GM23338 (cell line): Measurements from ENCODE around the gene TCIRG1. TPM values are rescaled to one million over a fixed set of nuclear protein-coding genes. Genes with fewer than 3 reads are reported as not detected.

Source experiments
- ATAC-seq: fragments of 200-7000 bp; cut with Tn5 transposase; 3 replicates; pipeline ENCODE4 v1.9.1; 2020
- DNase-seq: peaks from one replicate; pipeline ENCODE4 v3.0.0-alpha.2; 2015; ENCODE audit warnings: low spot score
- H2AFZ ChIP-seq: fragments of 200-600 bp; sonication (generic); 2 replicates; pipeline ENCODE4 v1.8.0; 2016; ENCODE audit warnings: antibody characterized with exemption, mild to moderate bottlenecking, moderate library complexity
- H3F3A ChIP-seq: fragments of 200-600 bp; sonication (generic); replicated peaks from 2 replicates; pipeline ENCODE4 v1.8.0; 2017; ENCODE audit warnings: antibody characterized with exemption, mixed run types, low read depth
- H3K27ac ChIP-seq: fragments of 200-600 bp; sonication (generic); 2 replicates; pipeline ENCODE4 v1.6.1; 2016; ENCODE audit warnings: low read depth
- H3K27me3 ChIP-seq: fragments of 200-600 bp; sonication (generic); 2 replicates; pipeline ENCODE4 v1.8.0; 2016; ENCODE audit warnings: mild to moderate bottlenecking, mixed run types, moderate library complexity; ENCODE audit not compliant: insufficient read depth
- H3K36me3 ChIP-seq: fragments of 200-600 bp; sonication (generic); 2 replicates; pipeline ENCODE4 v1.8.0; 2016; ENCODE audit warnings: mild to moderate bottlenecking; ENCODE audit not compliant: insufficient read depth
- H3K4me1 ChIP-seq: fragments of 200-600 bp; sonication (generic); 2 replicates; pipeline ENCODE4 v1.8.0; 2016; ENCODE audit warnings: mild to moderate bottlenecking, moderate library complexity; ENCODE audit not compliant: insufficient read depth
- H3K4me2 ChIP-seq: fragments of 200-600 bp; sonication (generic); 2 replicates; pipeline ENCODE4 v1.7.1; 2017; ENCODE audit warnings: mixed run types
- H3K4me3 ChIP-seq: fragments of 200-600 bp; sonication (generic); 2 replicates; pipeline ENCODE4 v1.6.1; 2016; ENCODE audit warnings: mixed run types
- H3K79me2 ChIP-seq: fragments of 200-600 bp; sonication (generic); replicated peaks from 2 replicates; pipeline ENCODE4 v1.8.0; 2017; ENCODE audit warnings: mild to moderate bottlenecking; ENCODE audit not compliant: insufficient read depth
- H3K9me2 ChIP-seq: fragments of 200-600 bp; sonication (generic); 2 replicates; pipeline ENCODE4 v1.8.0; 2017; ENCODE audit not compliant: insufficient read depth
- H4K20me1 ChIP-seq: fragments of 200-600 bp; sonication (generic); replicated peaks from 2 replicates; pipeline ENCODE4 v1.8.0; 2017; ENCODE audit warnings: mild to moderate bottlenecking; ENCODE audit not compliant: insufficient read depth
- H3K27ac Mint-ChIP-seq: 2 replicates; pipeline ENCODE4 v1.8.0; 2020; ENCODE audit warnings: inconsistent platforms, mild to moderate bottlenecking, moderate library complexity, mixed read lengths
- H3K27me3 Mint-ChIP-seq: 3 replicates; pipeline ENCODE4 v1.8.0; 2022; ENCODE audit warnings: low read depth, mild to moderate bottlenecking, moderate library complexity, mixed read lengths, inconsistent platforms; ENCODE audit not compliant: insufficient read depth, poor library complexity
- H3K36me3 Mint-ChIP-seq: 3 replicates; pipeline ENCODE4 v1.8.0; 2021; ENCODE audit warnings: low read depth, mild to moderate bottlenecking, inconsistent platforms, moderate library complexity, mixed read lengths
- H3K4me1 Mint-ChIP-seq: 3 replicates; pipeline ENCODE4 v1.8.0; 2020; ENCODE audit warnings: mild to moderate bottlenecking, inconsistent platforms, mixed read lengths
- H3K4me3 Mint-ChIP-seq: 3 replicates; pipeline ENCODE4 v1.8.0; 2021; ENCODE audit warnings: moderate library complexity, mild to moderate bottlenecking, inconsistent platforms, mixed read lengths
- H3K9me3 Mint-ChIP-seq: 3 replicates; pipeline ENCODE4 v1.8.0; 2020; ENCODE audit warnings: moderate library complexity, mild to moderate bottlenecking, inconsistent platforms, mixed read lengths
- EZH2 ChIP-seq: fragments of 200-600 bp; sonication (generic); IDR thresholded peaks from one replicate; pipeline ENCODE4 v1.8.0; 2017; ENCODE audit warnings: antibody characterized with exemption, mild to moderate bottlenecking, low read depth; ENCODE audit not compliant: unreplicated experiment
- EZH2phosphoT487 ChIP-seq: fragments of 200-600 bp; sonication (generic); IDR thresholded peaks from one replicate; pipeline ENCODE4 v1.8.1; 2018; ENCODE audit warnings: antibody characterized with exemption; ENCODE audit not compliant: unreplicated experiment
- JUNB ChIP-seq: IDR thresholded peaks from one replicate; pipeline ENCODE4 v1.6.1; 2016; ENCODE audit warnings: antibody characterized with exemption; ENCODE audit not compliant: unreplicated experiment
- NANOG ChIP-seq: IDR thresholded peaks from 2 replicates; pipeline ENCODE4 v1.6.1; 2016; ENCODE audit warnings: antibody characterized with exemption, borderline replicate concordance
- ZNF114 ChIP-seq: fragments of 250-450 bp; sonication (Bioruptor Pico); IDR thresholded peaks from 2 replicates; pipeline ENCODE4 v1.5.0; 2020; ENCODE audit warnings: mild to moderate bottlenecking, moderate library complexity
- polyA plus RNA-seq: library from polyadenylated mRNA; unstranded; fragments of >200 nt; fragmentation: Nextera tagmentation; extraction: Ambion mirVana; gene quantifications from 2 replicates; pipeline ENCODE4 v1.2.1, GENCODE V29; 2016
- total RNA-seq: library from RNA; depleted of rRNA; stranded (reverse); fragments of >200 nt; shearing (Covaris generic); gene quantifications from 2 replicates; pipeline ENCODE4 v1.2.3, GENCODE V29; 2014
- TF ChIP-seq, protein P1 (sequence below), 2 experiments: fragments of 200-600 bp in 1 of 2; sonication (generic) in 1 of 2; conservative IDR thresholded peaks; 2 replicates each; pipeline versions ENCODE4 v1.5.1 to v1.6.1; 2016 to 2017; ENCODE audit warnings: antibody characterized with exemption in 2 of 2, low read depth in 2 of 2, mild to moderate bottlenecking in 2 of 2, moderate library complexity in 1 of 2
- TF ChIP-seq, protein P2 (sequence below): fragments of 250-450 bp; sonication (Bioruptor Pico); IDR thresholded peaks from 2 replicates; pipeline ENCODE4 v1.5.0; 2020; ENCODE audit warnings: mild to moderate bottlenecking, moderate library complexity

TCIRG1 gene
- total and polyA plus RNA-seq, 2 experiments from 2014 or later: 20.4 to 40.4 TPM

DNA sequence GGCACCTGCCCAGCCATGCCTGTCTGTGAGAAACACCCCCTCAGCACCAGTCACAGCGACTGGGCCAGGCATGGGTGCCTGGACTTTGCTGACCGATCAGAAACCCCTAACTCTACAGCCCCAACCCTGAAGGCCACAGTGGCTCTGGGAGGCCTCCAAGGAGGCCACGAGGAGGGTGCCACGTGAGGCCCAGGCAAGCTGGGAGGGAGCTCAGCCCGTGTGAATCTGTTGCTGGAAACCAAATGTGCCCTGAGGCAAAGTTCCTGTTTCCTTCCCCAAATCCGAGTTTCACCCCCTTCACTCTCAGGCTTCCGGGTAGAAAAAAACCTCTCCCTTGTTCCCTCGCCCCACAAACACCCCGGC, 36.3 kb upstream of the TCIRG1 start:
- Histone ChIP-seq H2AFZ (no peak overlapping the region), H3K9me2 (no peaks in the 10 kb centered on the region), H3K4me2 (peak overlapping the region; percentile 84)

More for the DNA sequence above, 36.3 kb upstream of the TCIRG1 start:
- Histone ChIP-seq H3K36me3 (no peaks in the 10 kb centered on the region), H4K20me1 (no peaks in the 10 kb centered on the region), H3K79me2 (no peaks in the 10 kb centered on the region), H3K27me3 (no peaks in the 10 kb centered on the region), H3K4me3 (peak overlapping the region; percentile 75), H3K27ac (no peak overlapping the region), H3K4me1 (peaks cover 4% of the 10 kb centered on the region), H3F3A (0 out of 2 replicates have a peak, but pooled peaks cover 8% of the 10 kb centered on the region)
- Mint-ChIP-seq H3K9me3 (no peaks in the 10 kb centered on the region; the same call in 2 of the 3 replicates), H3K4me3 (peak overlapping the region; percentile 77), H3K4me1 (peaks cover 11% of the 10 kb centered on the region), H3K27ac (no peak overlapping the region), H3K27me3 (peaks cover 11% of the 10 kb centered on the region), H3K36me3 (no peaks in the 10 kb centered on the region; the same call in 2 of the 3 replicates)
- ATAC-seq (no peak), DNase-seq (no peak)
- TF ChIP-seq ZNF114 (CRISPR knock-in tag) (no peak), EZH2 (no peak), NANOG (no peak), JUNB (no peak), EZH2phosphoT487 (no peak)
- TF ChIP-seq, protein P1, sequence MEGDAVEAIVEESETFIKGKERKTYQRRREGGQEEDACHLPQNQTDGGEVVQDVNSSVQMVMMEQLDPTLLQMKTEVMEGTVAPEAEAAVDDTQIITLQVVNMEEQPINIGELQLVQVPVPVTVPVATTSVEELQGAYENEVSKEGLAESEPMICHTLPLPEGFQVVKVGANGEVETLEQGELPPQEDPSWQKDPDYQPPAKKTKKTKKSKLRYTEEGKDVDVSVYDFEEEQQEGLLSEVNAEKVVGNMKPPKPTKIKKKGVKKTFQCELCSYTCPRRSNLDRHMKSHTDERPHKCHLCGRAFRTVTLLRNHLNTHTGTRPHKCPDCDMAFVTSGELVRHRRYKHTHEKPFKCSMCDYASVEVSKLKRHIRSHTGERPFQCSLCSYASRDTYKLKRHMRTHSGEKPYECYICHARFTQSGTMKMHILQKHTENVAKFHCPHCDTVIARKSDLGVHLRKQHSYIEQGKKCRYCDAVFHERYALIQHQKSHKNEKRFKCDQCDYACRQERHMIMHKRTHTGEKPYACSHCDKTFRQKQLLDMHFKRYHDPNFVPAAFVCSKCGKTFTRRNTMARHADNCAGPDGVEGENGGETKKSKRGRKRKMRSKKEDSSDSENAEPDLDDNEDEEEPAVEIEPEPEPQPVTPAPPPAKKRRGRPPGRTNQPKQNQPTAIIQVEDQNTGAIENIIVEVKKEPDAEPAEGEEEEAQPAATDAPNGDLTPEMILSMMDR (conservative IDR thresholded peaks at IDR 0.05; ENCODE audit: low read depth in 2 of 2): no peak
- TF ChIP-seq, protein P2, sequence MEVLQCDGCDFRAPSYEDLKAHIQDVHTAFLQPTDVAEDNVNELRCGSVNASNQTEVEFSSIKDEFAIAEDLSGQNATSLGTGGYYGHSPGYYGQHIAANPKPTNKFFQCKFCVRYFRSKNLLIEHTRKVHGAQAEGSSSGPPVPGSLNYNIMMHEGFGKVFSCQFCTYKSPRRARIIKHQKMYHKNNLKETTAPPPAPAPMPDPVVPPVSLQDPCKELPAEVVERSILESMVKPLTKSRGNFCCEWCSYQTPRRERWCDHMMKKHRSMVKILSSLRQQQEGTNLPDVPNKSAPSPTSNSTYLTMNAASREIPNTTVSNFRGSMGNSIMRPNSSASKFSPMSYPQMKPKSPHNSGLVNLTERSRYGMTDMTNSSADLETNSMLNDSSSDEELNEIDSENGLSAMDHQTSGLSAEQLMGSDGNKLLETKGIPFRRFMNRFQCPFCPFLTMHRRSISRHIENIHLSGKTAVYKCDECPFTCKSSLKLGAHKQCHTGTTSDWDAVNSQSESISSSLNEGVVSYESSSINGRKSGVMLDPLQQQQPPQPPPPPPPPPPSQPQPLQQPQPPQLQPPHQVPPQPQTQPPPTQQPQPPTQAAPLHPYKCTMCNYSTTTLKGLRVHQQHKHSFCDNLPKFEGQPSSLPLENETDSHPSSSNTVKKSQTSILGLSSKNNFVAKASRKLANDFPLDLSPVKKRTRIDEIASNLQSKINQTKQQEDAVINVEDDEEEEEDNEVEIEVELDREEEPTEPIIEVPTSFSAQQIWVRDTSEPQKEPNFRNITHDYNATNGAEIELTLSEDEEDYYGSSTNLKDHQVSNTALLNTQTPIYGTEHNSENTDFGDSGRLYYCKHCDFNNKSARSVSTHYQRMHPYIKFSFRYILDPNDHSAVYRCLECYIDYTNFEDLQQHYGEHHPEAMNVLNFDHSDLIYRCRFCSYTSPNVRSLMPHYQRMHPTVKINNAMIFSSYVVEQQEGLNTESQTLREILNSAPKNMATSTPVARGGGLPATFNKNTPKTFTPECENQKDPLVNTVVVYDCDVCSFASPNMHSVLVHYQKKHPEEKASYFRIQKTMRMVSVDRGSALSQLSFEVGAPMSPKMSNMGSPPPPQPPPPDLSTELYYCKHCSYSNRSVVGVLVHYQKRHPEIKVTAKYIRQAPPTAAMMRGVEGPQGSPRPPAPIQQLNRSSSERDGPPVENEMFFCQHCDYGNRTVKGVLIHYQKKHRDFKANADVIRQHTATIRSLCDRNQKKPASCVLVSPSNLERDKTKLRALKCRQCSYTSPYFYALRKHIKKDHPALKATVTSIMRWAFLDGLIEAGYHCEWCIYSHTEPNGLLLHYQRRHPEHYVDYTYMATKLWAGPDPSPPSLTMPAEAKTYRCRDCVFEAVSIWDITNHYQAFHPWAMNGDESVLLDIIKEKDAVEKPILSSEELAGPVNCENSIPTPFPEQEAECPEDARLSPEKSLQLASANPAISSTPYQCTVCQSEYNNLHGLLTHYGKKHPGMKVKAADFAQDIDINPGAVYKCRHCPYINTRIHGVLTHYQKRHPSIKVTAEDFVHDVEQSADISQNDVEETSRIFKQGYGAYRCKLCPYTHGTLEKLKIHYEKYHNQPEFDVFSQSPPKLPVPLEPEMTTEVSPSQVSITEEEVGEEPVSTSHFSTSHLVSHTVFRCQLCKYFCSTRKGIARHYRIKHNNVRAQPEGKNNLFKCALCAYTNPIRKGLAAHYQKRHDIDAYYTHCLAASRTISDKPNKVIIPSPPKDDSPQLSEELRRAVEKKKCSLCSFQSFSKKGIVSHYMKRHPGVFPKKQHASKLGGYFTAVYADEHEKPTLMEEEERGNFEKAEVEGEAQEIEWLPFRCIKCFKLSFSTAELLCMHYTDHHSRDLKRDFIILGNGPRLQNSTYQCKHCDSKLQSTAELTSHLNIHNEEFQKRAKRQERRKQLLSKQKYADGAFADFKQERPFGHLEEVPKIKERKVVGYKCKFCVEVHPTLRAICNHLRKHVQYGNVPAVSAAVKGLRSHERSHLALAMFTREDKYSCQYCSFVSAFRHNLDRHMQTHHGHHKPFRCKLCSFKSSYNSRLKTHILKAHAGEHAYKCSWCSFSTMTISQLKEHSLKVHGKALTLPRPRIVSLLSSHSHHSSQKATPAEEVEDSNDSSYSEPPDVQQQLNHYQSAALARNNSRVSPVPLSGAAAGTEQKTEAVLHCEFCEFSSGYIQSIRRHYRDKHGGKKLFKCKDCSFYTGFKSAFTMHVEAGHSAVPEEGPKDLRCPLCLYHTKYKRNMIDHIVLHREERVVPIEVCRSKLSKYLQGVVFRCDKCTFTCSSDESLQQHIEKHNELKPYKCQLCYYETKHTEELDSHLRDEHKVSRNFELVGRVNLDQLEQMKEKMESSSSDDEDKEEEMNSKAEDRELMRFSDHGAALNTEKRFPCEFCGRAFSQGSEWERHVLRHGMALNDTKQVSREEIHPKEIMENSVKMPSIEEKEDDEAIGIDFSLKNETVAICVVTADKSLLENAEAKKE: no peak
